ENCODE results near the gene EMILIN2. TPM values are rescaled to one million over a fixed set of nuclear protein-coding genes. Genes with fewer than 3 reads are reported as not detected.
"Not testable (repeated sequence)": the region's sequence is repeated elsewhere in the genome, so short reads cannot be mapped to it uniquely, and the experiment has no call there.

Gene EMILIN2
- total and polyA plus RNA-seq, 5 donors = 3.8 to 8.4 (median 6.8) TPM

GRCh38 chr18:2822213-2822921 lies 24.4 kb upstream of the EMILIN2 start:
- ATAC-seq (no peak), DNase-seq (no peak)
- intact Hi-C loops (cut with DNase I) = no loop called here
- H3K9me3 ChIP-seq (ENCODE audit: control insufficient read depth, low read length) = no peaks in the 10 kb centered on the region
- peaks cover 2% of the 10 kb centered on the region for H3K4me1 ChIP-seq (ENCODE audit: control insufficient read depth, insufficient read depth, low read length)
- H3K27ac ChIP-seq (ENCODE audit: low read length) = no peak overlapping the region
- no peak overlapping the region for H3K4me3 ChIP-seq (ENCODE audit: low read length)
- no peaks in the 10 kb centered on the region for H3K27me3 ChIP-seq (ENCODE audit: control insufficient read depth, insufficient read depth)
- 82% methylated on average over 6 of the region's 6 CpGs for WGBS

- peaks cover 2% of the 10 kb centered on the region for H3K4me1 ChIP-seq (ENCODE audit: control insufficient read depth, insufficient read depth, low read length)
- WGBS = 85% methylated on average over 2 of the region's 2 CpGs
- no peak overlapping the region for H3K27ac ChIP-seq (ENCODE audit: low read length)
- DNase-seq = no peak
- no peaks in the 10 kb centered on the region for H3K9me3 ChIP-seq (ENCODE audit: control insufficient read depth, low read length)
- no peak overlapping the region for H3K4me3 ChIP-seq (ENCODE audit: low read length)
- no peaks in the 10 kb centered on the region for H3K27me3 ChIP-seq (ENCODE audit: control insufficient read depth, insufficient read depth)
- ATAC-seq = no peak
- intact Hi-C loops (cut with DNase I) = no loop called here
Observed at GRCh38 chr18:2823202-2823601, 23.6 kb upstream of the EMILIN2 start.

GRCh38 chr18:2823966-2824365 lies 22.8 kb upstream of the EMILIN2 start:
- 98% methylated on average over 2 of the region's 2 CpGs for WGBS
- ATAC-seq = no peak

GRCh38 chr18:2824865-2825264 lies 21.9 kb upstream of the EMILIN2 start:
- Histone ChIP-seq H3K9me3 (ENCODE audit: control insufficient read depth, low read length) (no peaks in the 10 kb centered on the region), H3K4me1 (ENCODE audit: control insufficient read depth, insufficient read depth, low read length) (peaks cover 2% of the 10 kb centered on the region), H3K27ac (ENCODE audit: low read length) (no peak overlapping the region), H3K27me3 (ENCODE audit: control insufficient read depth, insufficient read depth) (no peaks in the 10 kb centered on the region), H3K4me3 (ENCODE audit: low read length) (no peak overlapping the region)
- WGBS = 91% methylated on average over 5 of the region's 5 CpGs
- intact Hi-C loops (cut with DNase I) = no loop called here
- DNase-seq = no peak
- no peak for ATAC-seq

More at GRCh38 chr18:2823966-2824365, 22.8 kb upstream of the EMILIN2 start:
- no peak for DNase-seq
- intact Hi-C loops (cut with DNase I) = no loop called here
- H3K9me3 ChIP-seq (ENCODE audit: control insufficient read depth, low read length) = no peaks in the 10 kb centered on the region
- no peak overlapping the region for H3K4me3 ChIP-seq (ENCODE audit: low read length)
- H3K4me1 ChIP-seq (ENCODE audit: control insufficient read depth, insufficient read depth, low read length) = peaks cover 2% of the 10 kb centered on the region
- no peak overlapping the region for H3K27ac ChIP-seq (ENCODE audit: low read length)
- H3K27me3 ChIP-seq (ENCODE audit: control insufficient read depth, insufficient read depth) = no peaks in the 10 kb centered on the region

- no peak for ATAC-seq
- Histone ChIP-seq H3K4me1 (ENCODE audit: control insufficient read depth, insufficient read depth, low read length) (peaks cover 2% of the 10 kb centered on the region), H3K27me3 (ENCODE audit: control insufficient read depth, insufficient read depth) (no peaks in the 10 kb centered on the region), H3K4me3 (ENCODE audit: low read length) (no peak overlapping the region), H3K27ac (ENCODE audit: low read length) (no peak overlapping the region), H3K9me3 (ENCODE audit: control insufficient read depth, low read length) (no peaks in the 10 kb centered on the region)
- no peak for DNase-seq
- 94% methylated on average over 3 of the region's 3 CpGs for WGBS
- intact Hi-C loops (cut with DNase I) = no loop called here
Observed at GRCh38 chr18:2825613-2826175, 21.1 kb upstream of the EMILIN2 start.

GRCh38 chr18:2826581-2826980 lies 20.2 kb upstream of the EMILIN2 start:
- Histone ChIP-seq H3K4me3 (ENCODE audit: low read length) (no peak overlapping the region), H3K27ac (ENCODE audit: low read length) (no peak overlapping the region), H3K27me3 (ENCODE audit: control insufficient read depth, insufficient read depth) (no peaks in the 10 kb centered on the region), H3K9me3 (ENCODE audit: control insufficient read depth, low read length) (no peaks in the 10 kb centered on the region), H3K4me1 (ENCODE audit: control insufficient read depth, insufficient read depth, low read length) (peaks cover 2% of the 10 kb centered on the region)
- DNase-seq (peak; percentile 51 to 68 (median 61)), ATAC-seq (peak; percentile 82 to 93)
- 26% methylated on average over 10 of the region's 10 CpGs for WGBS
- intact Hi-C loops (cut with DNase I) = no loop called here

- WGBS = 76% methylated on average over 5 of the region's 5 CpGs
- H3K27ac ChIP-seq (ENCODE audit: low read length) = no peak overlapping the region
- H3K4me1 ChIP-seq (ENCODE audit: control insufficient read depth, insufficient read depth, low read length) = peaks cover 2% of the 10 kb centered on the region
- no peak for DNase-seq
- intact Hi-C loops (cut with DNase I) = no loop called here
- H3K27me3 ChIP-seq (ENCODE audit: control insufficient read depth, insufficient read depth) = no peaks in the 10 kb centered on the region
- no peaks in the 10 kb centered on the region for H3K9me3 ChIP-seq (ENCODE audit: control insufficient read depth, low read length)
- no peak for ATAC-seq
- no peak overlapping the region for H3K4me3 ChIP-seq (ENCODE audit: low read length)
Observed at GRCh38 chr18:2827061-2827460, 19.7 kb upstream of the EMILIN2 start.

- H3K4me3 ChIP-seq (ENCODE audit: low read length); DNase-seq; intact Hi-C loops (cut with DNase I); H3K27ac ChIP-seq (ENCODE audit: low read length); H3K27me3 ChIP-seq (ENCODE audit: control insufficient read depth, insufficient read depth); H3K4me1 ChIP-seq (ENCODE audit: control insufficient read depth, insufficient read depth, low read length); ATAC-seq; H3K9me3 ChIP-seq (ENCODE audit: control insufficient read depth, low read length): not testable (repeated sequence)
- 95% methylated on average over 3 of the region's 3 CpGs for WGBS
Observed at GRCh38 chr18:2836118-2836517, 10.7 kb upstream of the EMILIN2 start.

GRCh38 chr18:2837290-2837689 lies 9.5 kb upstream of the EMILIN2 start:
- H3K4me1 ChIP-seq (ENCODE audit: control insufficient read depth, insufficient read depth, low read length); H3K27me3 ChIP-seq (ENCODE audit: control insufficient read depth, insufficient read depth); H3K27ac ChIP-seq (ENCODE audit: low read length); H3K9me3 ChIP-seq (ENCODE audit: control insufficient read depth, low read length); ATAC-seq; H3K4me3 ChIP-seq (ENCODE audit: low read length); DNase-seq; intact Hi-C loops (cut with DNase I): not testable (repeated sequence)

GRCh38 chr18:2839202-2839601 lies 7.6 kb upstream of the EMILIN2 start:
- intact Hi-C loops (cut with DNase I) = no loop called here
- WGBS = 77% methylated on average over 8 of the region's 8 CpGs
- no peak overlapping the region for H3K27ac ChIP-seq (ENCODE audit: low read length)

GRCh38 chr18:2840521-2840920 lies 6.3 kb upstream of the EMILIN2 start:
- intact Hi-C loops (cut with DNase I) = no loop called here
- Histone ChIP-seq H3K9me3 (ENCODE audit: control insufficient read depth, low read length) (no peaks in the 10 kb centered on the region), H3K4me1 (ENCODE audit: control insufficient read depth, insufficient read depth, low read length) (no peaks in the 10 kb centered on the region), H3K27me3 (ENCODE audit: control insufficient read depth, insufficient read depth) (no peaks in the 10 kb centered on the region), H3K4me3 (ENCODE audit: low read length) (no peak overlapping the region), H3K27ac (ENCODE audit: low read length) (no peak overlapping the region)
- 95% methylated on average over 1 of the region's 1 CpG for WGBS
- no peak for ATAC-seq
- DNase-seq = no peak

More at GRCh38 chr18:2839202-2839601, 7.6 kb upstream of the EMILIN2 start:
- no peak overlapping the region for H3K4me3 ChIP-seq (ENCODE audit: low read length)
- no peaks in the 10 kb centered on the region for H3K4me1 ChIP-seq (ENCODE audit: control insufficient read depth, insufficient read depth, low read length)
- DNase-seq (no peak), ATAC-seq (no peak)
- H3K27me3 ChIP-seq (ENCODE audit: control insufficient read depth, insufficient read depth) = no peaks in the 10 kb centered on the region
- no peaks in the 10 kb centered on the region for H3K9me3 ChIP-seq (ENCODE audit: control insufficient read depth, low read length)
